ENCODE data around the gene MET. TPM values are rescaled to one million over a fixed set of nuclear protein-coding genes. Genes with fewer than 3 reads are reported as not detected.
"Not testable (repeated sequence)": the region's sequence is repeated elsewhere in the genome, so short reads cannot be mapped to it uniquely, and the experiment has no call there.

MET gene
- total RNA-seq, 1 experiment from 2014 or later: 200 TPM

DNA sequence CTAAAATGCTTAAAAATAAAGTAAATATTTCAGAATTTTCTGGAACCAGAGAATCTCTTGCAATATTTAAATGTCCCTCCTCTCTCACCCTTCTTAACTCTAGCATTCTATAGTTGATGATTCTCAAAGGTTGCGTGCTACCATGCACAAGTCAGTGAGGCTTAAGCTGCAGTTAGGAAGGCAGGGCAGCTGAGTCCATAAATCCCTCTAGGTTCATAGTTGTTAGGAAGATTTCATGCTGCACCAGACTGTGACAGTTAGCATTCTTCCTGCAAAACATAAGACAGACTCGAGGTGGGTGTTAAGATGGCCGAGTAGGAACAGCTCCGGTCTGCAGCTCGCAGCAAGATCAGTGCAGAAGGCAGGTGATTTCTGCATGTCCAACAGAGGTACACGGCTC, 70.6 kb downstream of the MET start:
- Histone ChIP-seq H3K36me3 (ENCODE audit: control insufficient read depth in 1 of 2, insufficient read depth in 2 of 2, low read length in 2 of 2) (peaks cover 17 to 65% of the 10 kb centered on the region in 2 experiments), H3K4me2 (ENCODE audit: low read length) (no peak overlapping the region), H3K4me1 (ENCODE audit: control insufficient read depth in 1 of 2, insufficient read depth in 2 of 2, low read length in 2 of 2) (peaks cover 0 to 4% of the 10 kb centered on the region in 2 experiments; a peak in 2 of 4 replicates), H2AFZ (ENCODE audit: low read depth, low read length, poor library complexity, severe bottlenecking) (no peak overlapping the region), H3K9ac (ENCODE audit: low read length) (no peak overlapping the region), H3K27ac (ENCODE audit: low read depth, low read length) (no peak overlapping the region), H3K9me3 (ENCODE audit: control insufficient read depth in 1 of 2, insufficient read depth in 1 of 2, low read depth in 1 of 2, low read length in 2 of 2) (no peaks in the 10 kb centered on the region), H3K79me2 (ENCODE audit: insufficient read depth, low read length) (peaks cover 60% of the 10 kb centered on the region), H3K4me3 (replicated peaks in 1 of 2; ENCODE audit: low read depth in 1 of 2, low read length in 2 of 2) (no peak overlapping the region), H3K9me2 (ENCODE audit: insufficient read depth) (no peaks in the 10 kb centered on the region), H3K27me3 (ENCODE audit: insufficient read depth, low read length) (no peaks in the 10 kb centered on the region), H4K20me1 (ENCODE audit: insufficient read depth) (peaks cover 4% of the 10 kb centered on the region; the same call in 1 of the 2 replicates)
- intact Hi-C loops (cut with micrococcal nuclease): no loop called here
- BruUV-seq (replicated peaks): no TSS peak
- no peak for TF ChIP-seq ZFX (IDR thresholded peaks at IDR 0.05)
- no peak for TF ChIP-seq TCF7L2 (IDR thresholded peaks at IDR 0.05; ENCODE audit: borderline replicate concordance, extremely low read depth, insufficient read depth, insufficient read length)
- ChIA-PET POLR2A (no interaction called here), RAD21 (ENCODE audit: low non-redundant PET in 1 of 2, low total read pairs in 2 of 2, uncharacterized antibody in 2 of 2, unreplicated experiment in 2 of 2) (no interaction called here), CTCF (no interaction called here)
- DNase-seq (ENCODE audit: low read depth, low spot score): no peak
- no peak for ATAC-seq

DNA sequence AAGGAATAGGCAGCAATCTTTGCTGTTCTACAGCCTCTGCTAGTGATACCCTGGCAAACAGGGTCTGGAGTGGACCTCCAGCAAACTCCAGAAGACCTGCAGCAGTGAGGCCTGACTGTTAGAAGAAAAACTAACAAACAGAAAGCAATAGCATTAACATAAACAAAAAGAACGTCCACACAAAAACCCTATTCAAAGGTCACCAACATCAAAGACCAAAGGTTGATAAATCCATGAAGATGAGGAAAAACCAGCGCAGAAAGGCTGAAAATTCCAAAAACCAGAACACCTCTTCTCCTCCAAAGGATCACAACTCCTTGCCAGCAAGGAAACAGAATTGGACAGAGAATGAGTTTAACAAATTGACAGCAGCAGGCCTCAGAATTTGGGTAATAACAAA, 71.8 kb downstream of the MET start:
- Histone ChIP-seq H3K36me3 (ENCODE audit: control insufficient read depth in 1 of 2, insufficient read depth in 2 of 2, low read length in 2 of 2) (peaks cover 15 to 58% of the 10 kb centered on the region in 2 experiments), H3K79me2 (ENCODE audit: insufficient read depth, low read length) (peaks cover 48% of the 10 kb centered on the region)
- H3K4me2 ChIP-seq (ENCODE audit: low read length); H3K4me3 ChIP-seq (replicated peaks in 1 of 2; ENCODE audit: low read depth in 1 of 2, low read length in 2 of 2); H3K9me3 ChIP-seq (ENCODE audit: control insufficient read depth in 1 of 2, insufficient read depth in 1 of 2, low read depth in 1 of 2, low read length in 2 of 2); intact Hi-C loops (cut with micrococcal nuclease); H3K9ac ChIP-seq (ENCODE audit: low read length); H3K27me3 ChIP-seq (ENCODE audit: insufficient read depth, low read length); ATAC-seq; BruUV-seq (replicated peaks); RAD21 ChIA-PET (ENCODE audit: low non-redundant PET in 1 of 2, low total read pairs in 2 of 2, uncharacterized antibody in 2 of 2, unreplicated experiment in 2 of 2); CTCF ChIA-PET; H2AFZ ChIP-seq (ENCODE audit: low read depth, low read length, poor library complexity, severe bottlenecking); H3K27ac ChIP-seq (ENCODE audit: low read depth, low read length); POLR2A ChIA-PET; H3K9me2 ChIP-seq (ENCODE audit: insufficient read depth); H4K20me1 ChIP-seq (ENCODE audit: insufficient read depth); H3K4me1 ChIP-seq (ENCODE audit: control insufficient read depth in 1 of 2, insufficient read depth in 2 of 2, low read length in 2 of 2); DNase-seq (ENCODE audit: low read depth, low spot score): not testable (repeated sequence)

- H3K27me3 ChIP-seq (ENCODE audit: insufficient read depth, low read length); H3K4me3 ChIP-seq (replicated peaks in 1 of 2; ENCODE audit: low read depth in 1 of 2, low read length in 2 of 2); RAD21 ChIA-PET (ENCODE audit: low non-redundant PET in 1 of 2, low total read pairs in 2 of 2, uncharacterized antibody in 2 of 2, unreplicated experiment in 2 of 2); DNase-seq (ENCODE audit: low read depth, low spot score); H3K9ac ChIP-seq (ENCODE audit: low read length); ATAC-seq; H3K4me1 ChIP-seq (ENCODE audit: control insufficient read depth in 1 of 2, insufficient read depth in 2 of 2, low read length in 2 of 2); BruUV-seq (replicated peaks); H4K20me1 ChIP-seq (ENCODE audit: insufficient read depth); H2AFZ ChIP-seq (ENCODE audit: low read depth, low read length, poor library complexity, severe bottlenecking); H3K9me2 ChIP-seq (ENCODE audit: insufficient read depth); POLR2A ChIA-PET; H3K4me2 ChIP-seq (ENCODE audit: low read length); H3K9me3 ChIP-seq (ENCODE audit: control insufficient read depth in 1 of 2, insufficient read depth in 1 of 2, low read depth in 1 of 2, low read length in 2 of 2); intact Hi-C loops (cut with micrococcal nuclease); CTCF ChIA-PET; H3K27ac ChIP-seq (ENCODE audit: low read depth, low read length): not testable (repeated sequence)
- H3K79me2 ChIP-seq (ENCODE audit: insufficient read depth, low read length): peaks cover 26% of the 10 kb centered on the region
- H3K36me3 ChIP-seq (ENCODE audit: control insufficient read depth in 1 of 2, insufficient read depth in 2 of 2, low read length in 2 of 2): peaks cover 13 to 38% of the 10 kb centered on the region in 2 experiments
Measured at GRCh38 chr7:116746388-116746787, 74.4 kb downstream of the MET start.

- H3K79me2 ChIP-seq (ENCODE audit: insufficient read depth, low read length): peaks cover 38% of the 10 kb centered on the region
- H3K9me2 ChIP-seq (ENCODE audit: insufficient read depth); DNase-seq (ENCODE audit: low read depth, low spot score); H3K27ac ChIP-seq (ENCODE audit: low read depth, low read length); H4K20me1 ChIP-seq (ENCODE audit: insufficient read depth); H2AFZ ChIP-seq (ENCODE audit: low read depth, low read length, poor library complexity, severe bottlenecking); H3K4me1 ChIP-seq (ENCODE audit: control insufficient read depth in 1 of 2, insufficient read depth in 2 of 2, low read length in 2 of 2); CTCF ChIA-PET; H3K27me3 ChIP-seq (ENCODE audit: insufficient read depth, low read length); H3K4me3 ChIP-seq (replicated peaks in 1 of 2; ENCODE audit: low read depth in 1 of 2, low read length in 2 of 2); RAD21 ChIA-PET (ENCODE audit: low non-redundant PET in 1 of 2, low total read pairs in 2 of 2, uncharacterized antibody in 2 of 2, unreplicated experiment in 2 of 2); H3K9ac ChIP-seq (ENCODE audit: low read length); H3K4me2 ChIP-seq (ENCODE audit: low read length); BruUV-seq (replicated peaks); intact Hi-C loops (cut with micrococcal nuclease); ATAC-seq; H3K9me3 ChIP-seq (ENCODE audit: control insufficient read depth in 1 of 2, insufficient read depth in 1 of 2, low read depth in 1 of 2, low read length in 2 of 2); POLR2A ChIA-PET: not testable (repeated sequence)
- peaks cover 18 to 35% of the 10 kb centered on the region in 2 experiments; a peak in 3 of 4 replicates for H3K36me3 ChIP-seq (ENCODE audit: control insufficient read depth in 1 of 2, insufficient read depth in 2 of 2, low read length in 2 of 2)
Measured at GRCh38 chr7:116751070-116751469, 79.1 kb downstream of the MET start.

All from HCT116 (cell line).